Transverse colon (tissue), 3 donors: Measurements from ENCODE around the gene SLK.

Experiments used
- CTCF ChIP-seq, 5 experiments: fragments of 200-600 bp in 3 of 5; fragments of 450-650 bp in 2 of 5; sonication (generic) in 3 of 5; IDR thresholded peaks; 1 replicate in 2 of 5; 2 replicates in 3 of 5; pipeline ENCODE4 v1.5.1; 2016 to 2017; ENCODE audit warnings: antibody characterized with exemption in 5 of 5, inconsistent platforms in 3 of 5, mild to moderate bottlenecking in 2 of 5, moderate library complexity in 1 of 5
- POLR2A ChIP-seq: fragments of 450-650 bp; IDR thresholded peaks from one replicate; pipeline ENCODE4 v1.6.1; 2016; ENCODE audit warnings: antibody characterized with exemption, mild to moderate bottlenecking, moderate library complexity

DNA sequence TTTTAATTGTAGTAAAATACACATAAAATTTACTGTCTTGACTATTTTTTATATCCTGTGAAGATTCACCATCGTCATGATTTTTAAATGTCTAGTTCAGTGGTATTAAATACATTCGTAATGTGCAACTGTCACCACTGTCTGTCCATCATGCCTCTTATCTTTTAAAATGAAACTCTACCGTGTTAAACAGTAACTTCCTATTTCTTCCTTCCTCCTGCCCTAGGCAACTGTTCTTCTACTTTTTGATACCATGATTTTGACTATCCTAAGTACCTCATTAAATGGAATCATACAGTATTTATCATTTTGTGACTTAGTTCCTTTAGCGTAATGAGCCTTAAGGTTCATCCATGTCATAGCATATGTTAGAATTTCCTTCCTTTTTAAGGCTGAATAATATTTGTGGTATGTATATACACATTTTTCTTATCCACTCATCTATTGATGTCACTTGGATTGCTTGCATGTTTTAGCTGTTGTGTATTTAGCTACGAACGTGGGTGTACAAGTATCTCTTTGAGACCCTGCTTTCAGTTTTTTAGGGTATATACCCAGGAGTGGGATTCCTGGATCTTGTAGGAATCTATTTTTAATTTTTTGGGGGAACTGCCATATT is 13.5 kb downstream of the SLK start:
- no peak for TF ChIP-seq POLR2A
- TF ChIP-seq CTCF (IDR thresholded peaks at IDR 0.05) = no peak
